ENCODE measurements around the gene PTPRQ. TPM values are rescaled to one million over a fixed set of nuclear protein-coding genes. Genes with fewer than 3 reads are reported as not detected.

The PTPRQ gene
- total RNA-seq, 1 donor from 2014 or later, result 0.25 TPM

GRCh38 chr12:80582431-80582830 is 138.4 kb downstream of the PTPRQ start:
- intact Hi-C loops (cut with DNase I), result no loop called here
- Histone ChIP-seq H3K9me3 (no peaks in the 10 kb centered on the region), H3K36me3 (no peaks in the 10 kb centered on the region), H3K4me3 (no peak overlapping the region), H3K4me1 (no peaks in the 10 kb centered on the region), H3K27ac (no peak overlapping the region), H3K27me3 (no peaks in the 10 kb centered on the region)
- no peak for TF ChIP-seq POLR2AphosphoS5 (IDR thresholded peaks at IDR 0.05; ENCODE audit: insufficient read depth in 1 of 2, low read depth in 1 of 2)
- TF ChIP-seq CTCF (IDR thresholded peaks at IDR 0.05), result no peak
- TF ChIP-seq POLR2A (IDR thresholded peaks at IDR 0.05), result no peak
- DNase-seq (ENCODE audit: extremely low spot score in 2 of 2), result no peak

GRCh38 chr12:80589077-80589476 is 145.0 kb downstream of the PTPRQ start:
- no peak for DNase-seq (ENCODE audit: extremely low spot score in 2 of 2)
- intact Hi-C loops (cut with DNase I), result no loop called here
- H3K9me3 ChIP-seq, result no peaks in the 10 kb centered on the region
- H3K4me1 ChIP-seq, result no peaks in the 10 kb centered on the region
- no peak overlapping the region for H3K4me3 ChIP-seq
- no peak overlapping the region for H3K27ac ChIP-seq
- TF ChIP-seq POLR2AphosphoS5 (IDR thresholded peaks at IDR 0.05; ENCODE audit: insufficient read depth in 1 of 2, low read depth in 1 of 2) (no peak), CTCF (IDR thresholded peaks at IDR 0.05) (no peak), POLR2A (IDR thresholded peaks at IDR 0.05) (no peak)
- H3K36me3 ChIP-seq, result no peaks in the 10 kb centered on the region
- no peaks in the 10 kb centered on the region for H3K27me3 ChIP-seq

GRCh38 chr12:80590085-80590484 is 146.1 kb downstream of the PTPRQ start:
- Histone ChIP-seq H3K9me3 (no peaks in the 10 kb centered on the region), H3K27me3 (no peaks in the 10 kb centered on the region), H3K27ac (no peak overlapping the region), H3K4me1 (no peaks in the 10 kb centered on the region), H3K36me3 (no peaks in the 10 kb centered on the region), H3K4me3 (no peak overlapping the region)
- no peak for TF ChIP-seq POLR2AphosphoS5 (IDR thresholded peaks at IDR 0.05; ENCODE audit: insufficient read depth in 1 of 2, low read depth in 1 of 2)
- no peak for TF ChIP-seq CTCF (IDR thresholded peaks at IDR 0.05)
- intact Hi-C loops (cut with DNase I), result no loop called here
- no peak for DNase-seq (ENCODE audit: extremely low spot score in 2 of 2)

GRCh38 chr12:80593766-80594165 is 149.7 kb downstream of the PTPRQ start:
- Histone ChIP-seq H3K4me3 (no peak overlapping the region), H3K27me3 (no peaks in the 10 kb centered on the region), H3K36me3 (no peaks in the 10 kb centered on the region), H3K4me1 (no peaks in the 10 kb centered on the region), H3K27ac (no peak overlapping the region), H3K9me3 (no peaks in the 10 kb centered on the region)
- intact Hi-C loops (cut with DNase I), result no loop called here
- no peak for DNase-seq (ENCODE audit: extremely low spot score in 2 of 2)
- TF ChIP-seq POLR2AphosphoS5 (IDR thresholded peaks at IDR 0.05; ENCODE audit: insufficient read depth in 1 of 2, low read depth in 1 of 2), result no peak
- no peak for TF ChIP-seq CTCF (IDR thresholded peaks at IDR 0.05)
- no peak for TF ChIP-seq POLR2A (IDR thresholded peaks at IDR 0.05)

GRCh38 chr12:80596509-80596908 is 152.5 kb downstream of the PTPRQ start:
- Histone ChIP-seq H3K4me1 (no peaks in the 10 kb centered on the region), H3K27ac (no peak overlapping the region), H3K27me3 (no peaks in the 10 kb centered on the region), H3K4me3 (no peak overlapping the region), H3K36me3 (no peaks in the 10 kb centered on the region), H3K9me3 (no peaks in the 10 kb centered on the region)
- no peak for DNase-seq (ENCODE audit: extremely low spot score in 2 of 2)
- intact Hi-C loops (cut with DNase I), result no loop called here
- TF ChIP-seq POLR2AphosphoS5 (IDR thresholded peaks at IDR 0.05; ENCODE audit: insufficient read depth in 1 of 2, low read depth in 1 of 2), result no peak
- TF ChIP-seq CTCF (IDR thresholded peaks at IDR 0.05), result no peak
- TF ChIP-seq POLR2A (IDR thresholded peaks at IDR 0.05), result no peak

All from vagina (tissue), 2 donors.